Thyroid gland (tissue), 4 donors: ENCODE data around the gene CFL1. TPM values are rescaled to one million over a fixed set of nuclear protein-coding genes. Genes with fewer than 3 reads are reported as not detected.
A peak's percentile ranks its signal among the peaks of the same experiment; 100 is the strongest.

Experiments
- DNase-seq, 2 donors: peaks; one replicate each; pipeline ENCODE4 v3.0.0-alpha.2; 2019
- H3K27ac ChIP-seq, 3 donors: fragments of 200-600 bp; sonication (generic); 1 replicate in 2 of 3; 2 replicates in 1 of 3; pipeline ENCODE4 v1.5.1; 2016 to 2019; ENCODE audit warnings: mild to moderate bottlenecking in 1 of 3, moderate library complexity in 1 of 3
- H3K27me3 ChIP-seq: fragments of 200-600 bp; sonication (generic); one replicate; pipeline ENCODE4 v1.5.1; 2019
- H3K36me3 ChIP-seq, 2 donors: fragments of 200-600 bp; sonication (generic); one replicate each; pipeline ENCODE4 v1.5.1; 2016 to 2019
- H3K4me1 ChIP-seq, 2 donors: fragments of 200-600 bp; sonication (generic); one replicate each; pipeline ENCODE4 v1.5.1; 2017 to 2019
- H3K4me3 ChIP-seq, 3 donors: fragments of 200-600 bp; sonication (generic); replicated peaks in 1 of 3; 1 replicate in 2 of 3; 2 replicates in 1 of 3; pipeline ENCODE4 v1.5.1; 2016; ENCODE audit warnings: mild to moderate bottlenecking in 1 of 3
- H3K9me3 ChIP-seq: fragments of 200-600 bp; sonication (generic); one replicate; pipeline ENCODE4 v1.5.1; 2017
- CTCF ChIP-seq, 6 experiments: fragments of 200-600 bp in 3 of 6; fragments of 450-650 bp in 3 of 6; sonication (generic) in 3 of 6; IDR thresholded peaks; one replicate each; pipeline ENCODE4 v1.5.1; 2016 to 2019; ENCODE audit warnings: antibody characterized with exemption in 6 of 6, mild to moderate bottlenecking in 2 of 6, inconsistent platforms in 1 of 6, moderate library complexity in 1 of 6
- POLR2A ChIP-seq, 2 donors: fragments of 450-650 bp; IDR thresholded peaks; one replicate each; pipeline ENCODE4 v1.6.1; 2017; ENCODE audit warnings: antibody characterized with exemption in 2 of 2, mild to moderate bottlenecking in 2 of 2, moderate library complexity in 1 of 2
- WGBS, 2 donors: methylation state at CpG; one replicate each; pipeline ENCODE4 v1.1.5; 2017; 5-methylcytosine and 5-hydroxymethylcytosine counted together
- intact Hi-C: fragments of 100-400 bp; cut with DNase I; formaldehyde crosslinking; loops from one replicate; pipeline ENCODE4 v1.15.1; 2023
- total RNA-seq, 4 donors: library from RNA; depleted of rRNA; stranded (reverse); fragments of >200 nt; gene quantifications; one replicate each; pipeline ENCODE4 v1.2.3, GENCODE V29; 2016

The CFL1 gene
- total RNA-seq, 4 donors from 2014 or later: 330 to 581 (median 494) TPM

- H3K27me3 ChIP-seq: no peaks in the 10 kb centered on the region
- intact Hi-C loops: no loop called here
- peaks cover 45% of the 10 kb centered on the region in 2 donors for H3K36me3 ChIP-seq
- DNase-seq: no peak
- TF ChIP-seq POLR2A (IDR thresholded peaks at IDR 0.05): no peak
- no peak for TF ChIP-seq CTCF (IDR thresholded peaks at IDR 0.05)
- no peak overlapping the region for H3K27ac ChIP-seq
- 89 to 95% methylated on average over 11 to 20 of the region's 24 CpGs for WGBS, 2 donors
- H3K4me1 ChIP-seq: peaks cover 13 to 23% of the 10 kb centered on the region in 2 donors
- H3K9me3 ChIP-seq: no peaks in the 10 kb centered on the region
- no peak overlapping the region for H3K4me3 ChIP-seq
Observed at GRCh38 chr11:65862941-65863888, 5.2 kb upstream of the CFL1 start.

- peaks cover 40 to 44% of the 10 kb centered on the region in 2 donors for H3K36me3 ChIP-seq
- TF ChIP-seq CTCF (IDR thresholded peaks at IDR 0.05) (no peak), POLR2A (IDR thresholded peaks at IDR 0.05) (no peak)
- no peak for DNase-seq
- WGBS, 2 donors: 93 to 100% methylated on average over 3 to 4 of the region's 5 CpGs
- intact Hi-C loops: no loop called here
- no peaks in the 10 kb centered on the region for H3K9me3 ChIP-seq
- H3K4me3 ChIP-seq: no peak overlapping the region
- no peak overlapping the region for H3K27ac ChIP-seq
- H3K4me1 ChIP-seq: peaks cover 13 to 23% of the 10 kb centered on the region in 2 donors
- H3K27me3 ChIP-seq: no peaks in the 10 kb centered on the region
Observed at GRCh38 chr11:65862191-65862735, 4.3 kb upstream of the CFL1 start.

GRCh38 chr11:65861533-65862183 lies 3.7 kb upstream of the CFL1 start:
- Histone ChIP-seq H3K36me3 (peaks cover 34 to 37% of the 10 kb centered on the region in 2 donors), H3K27ac (no peak overlapping the region), H3K4me3 (peak overlapping the region in 1 of 3 donors; percentile 84), H3K27me3 (no peaks in the 10 kb centered on the region), H3K9me3 (no peaks in the 10 kb centered on the region), H3K4me1 (peaks cover 14 to 23% of the 10 kb centered on the region in 2 donors)
- intact Hi-C loops: no loop called here
- no peak for DNase-seq
- TF ChIP-seq POLR2A (IDR thresholded peaks at IDR 0.05): no peak
- no peak for TF ChIP-seq CTCF (IDR thresholded peaks at IDR 0.05)
- WGBS, 2 donors: 90 to 94% methylated on average over 8 to 9 of the region's 13 CpGs

- Histone ChIP-seq H3K36me3 (peaks cover 29 to 33% of the 10 kb centered on the region in 2 donors), H3K9me3 (no peaks in the 10 kb centered on the region), H3K27me3 (no peaks in the 10 kb centered on the region), H3K27ac (peak overlapping the region; percentile 92 to 100 (median 99)), H3K4me1 (peaks cover 17 to 27% of the 10 kb centered on the region in 2 donors), H3K4me3 (peak overlapping the region; percentile 29 to 84 (median 77))
- TF ChIP-seq CTCF (IDR thresholded peaks at IDR 0.05): no peak
- 12 to 19% methylated on average over 11 to 14 of the region's 14 CpGs for WGBS, 2 donors
- DNase-seq: no peak
- intact Hi-C loops: no loop called here
Observed at GRCh38 chr11:65861165-65861505, 3.2 kb upstream of the CFL1 start.
